ENCODE data around the gene TTBK1.

TTBK1 gene

DNA sequence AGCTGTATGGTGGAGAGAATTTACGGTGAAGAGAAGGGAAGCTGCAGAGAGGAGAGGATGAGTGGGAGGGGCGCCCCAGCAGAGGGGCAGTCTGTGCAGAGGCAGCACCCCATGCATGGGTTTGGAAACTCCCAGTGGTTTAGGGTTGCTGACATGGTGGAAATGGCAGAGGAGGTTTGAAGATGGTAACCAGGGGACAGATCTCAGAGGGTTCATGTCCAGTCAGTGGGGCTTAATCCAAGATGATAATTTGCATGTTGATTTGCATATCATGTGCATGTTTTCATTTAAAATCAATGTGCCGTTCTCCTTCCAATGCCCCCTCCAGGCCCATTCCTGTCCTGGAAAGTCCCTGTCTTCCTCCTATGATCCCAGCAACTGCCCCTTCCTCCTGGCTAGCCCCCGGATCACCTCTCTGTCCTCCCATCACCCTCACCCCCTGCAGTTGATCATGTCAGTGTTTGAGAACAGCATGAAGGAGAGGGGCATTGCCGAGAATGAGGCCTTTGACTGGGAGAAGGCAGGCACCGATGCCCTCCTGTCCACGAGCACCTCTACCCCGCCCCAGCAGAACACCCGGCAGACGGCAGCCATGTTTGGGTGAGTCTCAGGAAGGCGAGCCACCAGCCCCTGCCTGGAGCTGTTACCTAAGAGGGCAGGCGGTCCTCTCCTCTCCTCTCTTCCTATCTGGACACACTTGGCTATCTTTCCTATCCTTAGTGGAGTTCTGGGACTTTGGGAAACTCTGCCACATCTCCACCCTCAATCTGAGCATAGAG is 14.3 kb downstream of the TTBK1 start:
- no peak overlapping the region for H3K27ac ChIP-seq (ENCODE audit: low read depth, low read length)
- H3K36me3 ChIP-seq (ENCODE audit: insufficient read depth, low read length) = no peaks in the 10 kb centered on the region
- H3K4me1 ChIP-seq (ENCODE audit: insufficient read depth, low read length) = no peaks in the 10 kb centered on the region
- H3K27me3 ChIP-seq (ENCODE audit: control insufficient read depth in 1 of 2, insufficient read depth in 2 of 2, low read length in 2 of 2) = peaks cover 0 to 16% of the 10 kb centered on the region in 2 donors
- no peaks in the 10 kb centered on the region for H3K9me3 ChIP-seq (ENCODE audit: low read length)
- no peak overlapping the region for H3K4me3 ChIP-seq (ENCODE audit: low read depth in 1 of 2, low read length in 2 of 2)
- no peak overlapping the region for H3K9ac ChIP-seq (ENCODE audit: low read length)

DNA sequence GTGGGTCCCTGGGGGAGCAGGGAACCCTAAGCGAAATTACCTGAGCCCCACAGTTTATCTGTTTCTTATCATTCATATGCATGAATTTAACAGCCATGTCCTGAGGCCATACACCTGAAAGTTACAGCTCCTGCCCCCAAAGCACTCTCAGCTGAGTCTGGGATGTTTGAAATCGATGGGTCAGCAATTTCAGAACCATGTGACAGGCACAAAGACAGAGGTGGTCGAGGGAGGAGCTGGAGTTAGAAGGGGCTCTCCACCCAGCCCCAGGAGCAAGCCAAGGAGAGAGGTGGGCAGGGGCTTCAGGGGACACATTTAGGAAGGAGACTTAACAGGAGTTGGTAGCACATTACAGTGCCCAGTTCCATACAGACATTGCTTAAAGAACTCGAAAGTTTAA is 14.9 kb downstream of the TTBK1 start:
- Histone ChIP-seq H3K27me3 (ENCODE audit: control insufficient read depth in 1 of 2, insufficient read depth in 2 of 2, low read length in 2 of 2) (peaks cover 0 to 10% of the 10 kb centered on the region in 2 donors), H3K4me3 (ENCODE audit: low read depth in 1 of 2, low read length in 2 of 2) (no peak overlapping the region), H3K27ac (ENCODE audit: low read depth, low read length) (no peak overlapping the region), H3K36me3 (ENCODE audit: insufficient read depth, low read length) (no peaks in the 10 kb centered on the region), H3K9me3 (ENCODE audit: low read length) (no peaks in the 10 kb centered on the region), H3K4me1 (ENCODE audit: insufficient read depth, low read length) (no peaks in the 10 kb centered on the region), H3K9ac (ENCODE audit: low read length) (no peak overlapping the region)

DNA sequence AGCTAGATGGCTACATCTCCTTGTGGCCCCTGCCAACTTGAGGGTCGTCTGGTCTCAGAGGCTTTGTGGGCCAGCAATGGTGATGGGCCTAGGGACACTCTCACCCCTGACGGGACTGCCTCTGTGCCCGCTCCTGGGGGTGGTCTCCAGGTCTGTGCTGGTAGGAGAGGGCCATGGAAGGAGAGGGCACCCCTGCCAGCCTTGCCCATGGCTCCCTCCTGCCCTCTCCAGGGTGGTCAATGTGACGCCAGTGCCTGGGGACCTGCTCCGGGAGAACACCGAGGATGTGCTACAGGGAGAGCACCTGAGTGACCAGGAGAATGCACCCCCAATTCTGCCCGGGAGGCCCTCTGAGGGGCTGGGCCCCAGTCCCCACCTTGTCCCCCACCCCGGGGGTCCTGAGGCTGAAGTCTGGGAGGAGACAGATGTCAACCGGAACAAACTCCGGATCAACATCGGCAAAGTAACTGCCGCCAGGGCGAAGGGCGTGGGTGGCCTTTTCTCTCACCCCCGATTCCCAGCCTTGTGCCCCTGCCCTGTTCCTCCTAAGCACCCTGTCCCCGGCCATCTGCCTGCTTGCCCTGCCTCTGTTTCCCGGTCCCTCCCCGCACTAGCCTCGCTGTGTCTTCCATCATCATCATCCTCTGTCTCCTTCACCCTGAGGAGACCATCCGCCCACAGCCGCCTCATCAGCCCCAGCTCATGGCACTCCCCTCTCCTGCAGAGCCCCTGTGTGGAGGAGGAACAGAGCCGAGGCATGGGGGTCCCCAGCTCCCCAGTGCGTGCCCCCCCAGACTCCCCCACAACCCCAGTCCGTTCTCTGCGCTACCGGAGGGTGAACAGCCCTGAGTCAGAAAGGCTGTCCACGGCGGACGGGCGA is 15.8 kb downstream of the TTBK1 start:
- Histone ChIP-seq H3K4me3 (ENCODE audit: low read depth in 1 of 2, low read length in 2 of 2) (no peak overlapping the region), H3K27ac (ENCODE audit: low read depth, low read length) (no peak overlapping the region), H3K9me3 (ENCODE audit: low read length) (no peaks in the 10 kb centered on the region), H3K36me3 (ENCODE audit: insufficient read depth, low read length) (no peaks in the 10 kb centered on the region), H3K9ac (ENCODE audit: low read length) (no peak overlapping the region), H3K4me1 (ENCODE audit: insufficient read depth, low read length) (no peaks in the 10 kb centered on the region), H3K27me3 (ENCODE audit: control insufficient read depth in 1 of 2, insufficient read depth in 2 of 2, low read length in 2 of 2) (peaks cover 0 to 4% of the 10 kb centered on the region in 2 donors)

DNA sequence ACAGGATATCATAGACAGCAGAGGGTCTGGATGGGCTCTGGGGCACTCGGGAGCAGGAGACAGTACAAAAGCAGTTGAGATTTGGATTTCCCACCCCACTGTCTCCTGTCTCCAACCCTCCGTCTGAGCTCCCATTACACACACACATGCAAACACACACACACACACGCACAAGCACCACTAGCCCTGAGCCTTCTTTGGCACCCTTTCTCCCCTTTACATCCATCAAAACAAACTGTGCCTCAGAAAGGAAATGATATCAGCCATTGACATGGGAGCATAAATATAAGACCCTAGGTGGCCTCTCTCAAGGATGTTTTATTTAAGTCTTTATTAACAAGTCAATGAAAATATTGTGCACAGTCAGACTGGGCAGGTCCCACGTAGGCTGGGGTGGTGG is 17.5 kb downstream of the TTBK1 start:
- Histone ChIP-seq H3K4me3 (ENCODE audit: low read depth in 1 of 2, low read length in 2 of 2) (no peak overlapping the region), H3K9ac (ENCODE audit: low read length) (no peak overlapping the region), H3K36me3 (ENCODE audit: insufficient read depth, low read length) (no peaks in the 10 kb centered on the region), H3K27me3 (ENCODE audit: control insufficient read depth in 1 of 2, insufficient read depth in 2 of 2, low read length in 2 of 2) (peaks cover 0 to 4% of the 10 kb centered on the region in 2 donors), H3K9me3 (ENCODE audit: low read length) (no peaks in the 10 kb centered on the region), H3K27ac (ENCODE audit: low read depth, low read length) (no peak overlapping the region), H3K4me1 (ENCODE audit: insufficient read depth, low read length) (no peaks in the 10 kb centered on the region)

DNA sequence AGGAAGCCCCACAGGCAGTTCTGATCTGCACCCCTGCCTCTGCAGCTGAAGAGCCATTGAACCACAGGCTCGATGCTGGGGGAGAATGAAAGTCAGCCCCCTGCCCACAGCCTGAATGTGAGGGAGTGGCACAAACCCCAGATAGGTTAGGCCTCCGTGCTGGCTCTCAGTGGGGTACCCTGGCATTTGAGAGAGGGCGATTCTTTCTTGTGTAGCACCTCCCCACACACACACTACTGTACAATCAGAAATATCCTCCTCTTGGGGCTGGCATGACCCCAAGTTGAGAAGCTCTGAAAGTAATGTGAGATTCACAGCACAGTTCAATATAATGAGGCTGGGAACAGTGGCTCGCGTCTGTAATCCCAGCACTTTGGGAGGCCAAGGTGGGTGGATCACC is 17.9 kb downstream of the TTBK1 start:
- H3K9me3 ChIP-seq (ENCODE audit: low read length) = no peaks in the 10 kb centered on the region
- H3K4me1 ChIP-seq (ENCODE audit: insufficient read depth, low read length) = no peaks in the 10 kb centered on the region
- no peak overlapping the region for H3K9ac ChIP-seq (ENCODE audit: low read length)
- H3K27ac ChIP-seq (ENCODE audit: low read depth, low read length) = no peak overlapping the region
- H3K36me3 ChIP-seq (ENCODE audit: insufficient read depth, low read length) = no peaks in the 10 kb centered on the region
- no peak overlapping the region for H3K4me3 ChIP-seq (ENCODE audit: low read depth in 1 of 2, low read length in 2 of 2)
- H3K27me3 ChIP-seq (ENCODE audit: control insufficient read depth in 1 of 2, insufficient read depth in 2 of 2, low read length in 2 of 2) = peaks cover 0 to 4% of the 10 kb centered on the region in 2 donors

DNA sequence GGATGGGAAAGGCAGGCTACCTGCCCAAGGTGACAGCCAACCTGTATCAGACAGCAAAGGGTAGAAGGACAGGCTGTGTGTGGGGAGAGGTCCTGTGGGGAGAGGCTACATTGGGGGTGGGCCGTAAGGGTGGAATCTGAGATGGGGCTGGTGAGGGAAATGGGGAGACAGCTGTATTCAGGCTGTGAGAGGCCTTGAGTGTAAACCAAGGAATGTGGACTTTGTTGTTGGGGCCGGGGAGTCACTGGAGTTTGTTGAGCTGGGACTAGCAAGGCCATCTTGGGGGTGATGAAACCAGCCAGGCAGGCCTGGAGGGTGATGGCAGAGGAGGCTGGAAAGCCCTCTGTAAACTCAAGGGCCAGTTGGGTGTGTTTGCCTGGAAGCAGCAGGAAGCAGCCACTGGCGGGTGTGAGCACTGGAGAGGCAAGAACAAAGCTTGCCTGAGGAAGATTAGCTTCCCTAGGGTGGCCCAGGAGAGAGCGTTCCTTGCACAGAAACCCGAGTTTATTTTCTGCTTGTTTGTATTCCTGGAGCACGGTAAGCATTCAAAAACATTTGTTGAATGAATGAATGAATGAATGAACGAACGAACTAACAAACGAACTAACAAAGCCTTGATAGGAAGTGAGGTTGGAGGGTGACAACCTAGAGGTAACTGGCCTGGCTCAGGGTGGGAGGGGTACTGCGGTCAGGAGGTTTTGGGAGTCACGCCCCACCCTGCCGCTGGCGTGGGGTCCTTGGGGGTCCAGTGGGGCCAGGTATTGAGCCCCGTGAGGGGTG is 18.9 kb downstream of the TTBK1 start:
- no peaks in the 10 kb centered on the region for H3K36me3 ChIP-seq (ENCODE audit: insufficient read depth, low read length)
- peaks cover 0 to 4% of the 10 kb centered on the region in 2 donors for H3K27me3 ChIP-seq (ENCODE audit: control insufficient read depth in 1 of 2, insufficient read depth in 2 of 2, low read length in 2 of 2)
- H3K4me3 ChIP-seq (ENCODE audit: low read depth in 1 of 2, low read length in 2 of 2) = no peak overlapping the region
- H3K9me3 ChIP-seq (ENCODE audit: low read length) = no peaks in the 10 kb centered on the region
- H3K4me1 ChIP-seq (ENCODE audit: insufficient read depth, low read length) = no peaks in the 10 kb centered on the region
- no peak overlapping the region for H3K9ac ChIP-seq (ENCODE audit: low read length)
- no peak overlapping the region for H3K27ac ChIP-seq (ENCODE audit: low read depth, low read length)

DNA sequence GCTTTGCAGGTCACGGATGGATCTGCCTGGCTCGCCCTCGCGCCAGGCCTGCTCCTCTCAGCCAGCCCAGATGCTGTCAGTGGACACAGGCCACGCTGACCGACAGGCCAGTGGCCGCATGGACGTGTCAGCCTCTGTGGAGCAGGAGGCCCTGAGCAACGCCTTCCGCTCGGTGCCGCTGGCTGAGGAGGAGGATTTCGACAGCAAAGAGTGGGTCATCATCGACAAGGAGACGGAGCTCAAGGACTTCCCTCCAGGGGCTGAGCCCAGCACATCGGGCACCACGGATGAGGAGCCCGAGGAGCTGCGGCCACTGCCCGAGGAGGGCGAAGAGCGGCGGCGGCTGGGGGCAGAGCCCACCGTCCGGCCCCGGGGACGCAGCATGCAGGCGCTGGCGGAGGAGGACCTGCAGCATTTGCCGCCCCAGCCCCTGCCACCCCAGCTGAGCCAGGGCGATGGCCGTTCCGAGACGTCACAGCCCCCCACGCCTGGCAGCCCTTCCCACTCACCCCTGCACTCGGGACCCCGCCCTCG is 19.6 kb downstream of the TTBK1 start:
- Histone ChIP-seq H3K9me3 (ENCODE audit: low read length) (no peaks in the 10 kb centered on the region), H3K9ac (ENCODE audit: low read length) (no peak overlapping the region), H3K36me3 (ENCODE audit: insufficient read depth, low read length) (no peaks in the 10 kb centered on the region), H3K4me1 (ENCODE audit: insufficient read depth, low read length) (peaks cover 2% of the 10 kb centered on the region), H3K27ac (ENCODE audit: low read depth, low read length) (no peak overlapping the region), H3K27me3 (ENCODE audit: control insufficient read depth in 1 of 2, insufficient read depth in 2 of 2, low read length in 2 of 2) (peaks cover 0 to 4% of the 10 kb centered on the region in 2 donors), H3K4me3 (ENCODE audit: low read depth in 1 of 2, low read length in 2 of 2) (no peak overlapping the region)

DNA sequence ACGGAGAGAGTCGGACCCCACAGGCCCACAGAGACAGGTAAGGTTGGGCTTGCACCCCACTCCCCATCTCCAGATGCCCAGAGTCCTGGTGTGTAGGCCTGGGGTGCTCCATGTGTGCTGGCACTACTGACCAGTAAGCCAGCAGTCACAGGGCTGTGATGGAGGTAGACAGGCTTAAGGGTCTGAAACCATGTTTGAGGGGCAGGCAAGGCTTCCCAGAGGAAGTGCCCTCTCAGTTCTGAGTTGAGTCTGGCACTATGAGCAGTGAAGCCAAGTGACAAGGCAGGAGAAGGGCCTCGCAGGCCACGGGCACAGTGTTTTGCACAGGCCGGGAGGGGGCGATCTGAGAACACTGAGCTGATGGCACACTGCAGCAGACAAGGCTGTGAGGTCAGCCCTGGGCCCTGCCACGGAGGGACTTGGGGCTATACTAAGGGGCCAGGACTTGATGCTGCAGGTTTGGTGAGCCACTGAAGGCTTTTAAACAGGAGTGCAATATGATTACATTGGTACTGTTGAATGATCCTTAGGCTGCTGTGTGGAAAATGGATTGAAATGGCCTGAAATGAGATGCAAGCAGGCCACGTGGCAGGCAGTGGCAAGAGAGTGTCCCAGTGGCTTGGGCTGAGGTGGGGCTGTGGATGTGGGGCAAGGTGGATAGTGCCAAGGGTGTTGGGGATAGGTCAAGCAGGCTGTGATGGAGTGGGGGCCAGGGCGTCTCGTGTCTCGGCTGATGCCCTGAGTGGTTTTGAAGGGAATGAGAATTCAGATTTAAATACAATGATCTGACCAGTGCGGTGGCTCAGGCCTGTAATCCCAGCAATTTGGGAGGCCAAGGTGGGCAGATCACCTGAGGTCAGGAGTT is 20.3 kb downstream of the TTBK1 start:
- Histone ChIP-seq H3K4me1 (ENCODE audit: insufficient read depth, low read length) (peaks cover 9% of the 10 kb centered on the region), H3K27ac (ENCODE audit: low read depth, low read length) (no peak overlapping the region)

DNA sequence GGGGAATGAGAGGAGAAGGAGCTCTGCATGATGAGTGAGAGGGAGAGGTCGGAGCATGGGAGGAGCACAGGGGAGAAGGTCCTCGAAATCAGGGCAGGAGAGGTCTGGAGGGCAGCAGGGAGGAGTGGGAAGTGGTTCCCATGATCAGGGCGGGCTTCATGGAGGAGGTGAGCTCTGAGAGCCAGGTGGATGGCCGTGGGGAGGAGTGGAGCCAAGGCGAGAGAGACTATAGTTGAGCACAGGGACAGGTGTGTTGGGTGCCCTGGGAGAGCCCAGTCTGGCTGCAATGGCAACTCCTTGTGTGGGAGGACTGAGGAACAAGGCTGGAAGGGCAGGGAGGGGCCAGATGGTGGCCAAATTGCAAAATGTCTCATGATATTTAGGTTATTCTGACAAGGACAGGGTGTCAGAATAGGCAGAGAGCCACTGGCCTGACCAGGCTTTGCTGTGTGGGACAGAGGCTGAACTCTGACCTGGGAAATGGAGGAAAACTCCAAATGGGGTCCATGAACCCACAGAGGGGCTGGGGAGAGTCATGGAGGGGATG is 21.4 kb downstream of the TTBK1 start:
- peaks cover 18% of the 10 kb centered on the region for H3K4me1 ChIP-seq (ENCODE audit: insufficient read depth, low read length)
- no peak overlapping the region for H3K4me3 ChIP-seq (ENCODE audit: low read depth in 1 of 2, low read length in 2 of 2)
- no peaks in the 10 kb centered on the region for H3K36me3 ChIP-seq (ENCODE audit: insufficient read depth, low read length)
- H3K9me3 ChIP-seq (ENCODE audit: low read length) = no peaks in the 10 kb centered on the region
- no peaks in the 10 kb centered on the region for H3K27me3 ChIP-seq (ENCODE audit: control insufficient read depth in 1 of 2, insufficient read depth in 2 of 2, low read length in 2 of 2)
- no peak overlapping the region for H3K9ac ChIP-seq (ENCODE audit: low read length)
- H3K27ac ChIP-seq (ENCODE audit: low read depth, low read length) = no peak overlapping the region

More for the DNA sequence above, 20.3 kb downstream of the TTBK1 start:
- Histone ChIP-seq H3K9ac (ENCODE audit: low read length) (no peak overlapping the region), H3K4me3 (ENCODE audit: low read depth in 1 of 2, low read length in 2 of 2) (no peak overlapping the region), H3K27me3 (ENCODE audit: control insufficient read depth in 1 of 2, insufficient read depth in 2 of 2, low read length in 2 of 2) (peaks cover 0 to 4% of the 10 kb centered on the region in 2 donors), H3K9me3 (ENCODE audit: low read length) (no peaks in the 10 kb centered on the region), H3K36me3 (ENCODE audit: insufficient read depth, low read length) (no peaks in the 10 kb centered on the region)

DNA sequence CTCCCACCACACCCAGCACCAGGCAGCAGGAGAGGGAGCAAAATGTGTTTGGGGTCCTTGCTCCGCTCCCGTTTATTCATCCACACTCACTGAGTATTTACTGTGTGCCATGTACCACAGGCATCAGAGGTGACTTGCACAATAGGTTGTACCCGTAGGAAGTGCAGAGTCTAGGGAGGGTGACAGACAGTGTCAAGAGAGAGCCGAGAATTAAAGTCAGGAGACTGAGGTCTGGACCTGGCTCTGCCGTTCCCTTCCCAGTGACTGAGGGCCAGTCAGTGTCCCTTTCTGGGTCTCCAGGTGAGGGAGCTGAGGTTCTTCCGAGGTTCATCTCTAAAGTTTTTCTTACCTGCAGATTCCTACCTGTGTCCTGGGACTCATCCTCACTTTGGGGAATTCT is 22.3 kb downstream of the TTBK1 start:
- Histone ChIP-seq H3K9ac (ENCODE audit: low read length) (no peak overlapping the region), H3K27me3 (ENCODE audit: control insufficient read depth in 1 of 2, insufficient read depth in 2 of 2, low read length in 2 of 2) (no peaks in the 10 kb centered on the region), H3K27ac (ENCODE audit: low read depth, low read length) (no peak overlapping the region), H3K4me3 (ENCODE audit: low read depth in 1 of 2, low read length in 2 of 2) (no peak overlapping the region), H3K36me3 (ENCODE audit: insufficient read depth, low read length) (no peaks in the 10 kb centered on the region), H3K4me1 (ENCODE audit: insufficient read depth, low read length) (peaks cover 22% of the 10 kb centered on the region), H3K9me3 (ENCODE audit: low read length) (no peaks in the 10 kb centered on the region)
